SK-N-SH (cell line): ENCODE results near the gene PRIM2. TPM values are rescaled to one million over a fixed set of nuclear protein-coding genes. Genes with fewer than 3 reads are reported as not detected.
"Not testable (repeated sequence)": the region's sequence is repeated elsewhere in the genome, so short reads cannot be mapped to it uniquely, and the experiment has no call there.

Source experiments
- CTCF ChIA-PET: fragments of 300-600, 350-600 bp; formaldehyde crosslinking; extraction: SDS; loops from one replicate; lab custom pipeline; 2021; lab: Yijun Ruan, JAX
- POLR2A ChIA-PET: fragments of 350-600 bp; sonication (Branson Sonifier 250); formaldehyde crosslinking; extraction: SDS; loops from one replicate; lab custom pipeline; 2020; ENCODE audit warnings: antibody characterized with exemption, inconsistent platforms; lab: Yijun Ruan, JAX
- DNase-seq: peaks from one replicate; pipeline ENCODE4 v3.0.0; 2012
- H2AFZ ChIP-seq: fragments of 200-600 bp; sonication (generic); 2 replicates; pipeline ENCODE4 v1.8.1; 2016; ENCODE audit warnings: antibody characterized with exemption, mild to moderate bottlenecking, low read depth
- H3F3A ChIP-seq: fragments of 200-600 bp; sonication (generic); replicated peaks from 2 replicates; pipeline ENCODE3; 2016; ENCODE audit warnings: antibody characterized with exemption, mild to moderate bottlenecking; ENCODE audit not compliant: insufficient read depth
- H3K27ac ChIP-seq, 2 experiments: fragments of 200-500 bp in 1 of 2; fragments of 200-600 bp in 1 of 2; sonication (Bioruptor generic) in 1 of 2; sonication (generic), shearing (Covaris generic) in 1 of 2; 2 replicates each; pipeline versions ENCODE4 v1.5.1 to v1.6.1; 2014 to 2016; ENCODE audit warnings: low read depth in 2 of 2, inconsistent platforms in 1 of 2, low read length in 1 of 2, mild to moderate bottlenecking in 1 of 2, mixed read lengths in 1 of 2
- H3K27me3 ChIP-seq: fragments of 200-600 bp; sonication (generic), shearing (Covaris generic); 2 replicates; pipeline ENCODE4 v1.6.1; 2016; ENCODE audit warnings: mixed run types; ENCODE audit not compliant: insufficient read depth
- H3K36me3 ChIP-seq, 2 experiments: fragments of 200-500 bp in 1 of 2; fragments of 200-600 bp in 1 of 2; sonication (Bioruptor generic) in 1 of 2; sonication (generic) in 1 of 2; replicated peaks in 1 of 2; 2 replicates each; pipeline versions ENCODE3 to v1.5.1; 2014 to 2016; ENCODE audit warnings: low read length in 1 of 2, mild to moderate bottlenecking in 1 of 2; ENCODE audit not compliant: insufficient read depth in 2 of 2, control insufficient read depth in 1 of 2
- H3K4me1 ChIP-seq, 2 experiments: fragments of 200-500 bp in 1 of 2; fragments of 200-600 bp in 1 of 2; sonication (Bioruptor generic) in 1 of 2; sonication (generic), shearing (Covaris generic) in 1 of 2; 2 replicates each; pipeline versions ENCODE4 v1.5.1 to v1.6.1; 2014 to 2016; ENCODE audit warnings: low read depth in 1 of 2, low read length in 1 of 2, mixed run types in 1 of 2; ENCODE audit not compliant: insufficient read depth in 2 of 2, control insufficient read depth in 1 of 2
- H3K4me2 ChIP-seq: fragments of 200-600 bp; sonication (generic), shearing (Covaris generic); 2 replicates; pipeline ENCODE4 v1.6.1; 2017; ENCODE audit warnings: mixed run types
- H3K4me3 ChIP-seq, 2 experiments: fragments of 200-500 bp in 1 of 2; fragments of 200-600 bp in 1 of 2; sonication (Bioruptor generic) in 1 of 2; sonication (generic), shearing (Covaris generic) in 1 of 2; 2 replicates each; pipeline versions ENCODE4 v1.5.1 to v1.8.1; 2014 to 2016; ENCODE audit warnings: low read depth in 2 of 2, inconsistent platforms in 1 of 2, low read length in 1 of 2, mild to moderate bottlenecking in 1 of 2, mixed read lengths in 1 of 2, moderate library complexity in 1 of 2
- H3K79me2 ChIP-seq: fragments of 200-600 bp; sonication (generic); 2 replicates; pipeline ENCODE4 v1.8.1; 2017; ENCODE audit warnings: mild to moderate bottlenecking; ENCODE audit not compliant: insufficient read depth
- H3K9ac ChIP-seq: fragments of 200-600 bp; sonication (generic); 2 replicates; pipeline ENCODE4 v1.6.1; 2017; ENCODE audit warnings: mixed run types
- H3K9me2 ChIP-seq: fragments of 200-600 bp; sonication (generic); 2 replicates; pipeline ENCODE4 v1.6.1; 2017; ENCODE audit warnings: mixed run types
- H3K9me3 ChIP-seq: fragments of 200-600 bp; sonication (generic); 2 replicates; pipeline ENCODE4 v1.6.1; 2017; ENCODE audit warnings: mixed run types, mild to moderate bottlenecking, moderate library complexity
- H4K20me1 ChIP-seq: fragments of 200-600 bp; sonication (generic); 2 replicates; pipeline ENCODE4 v1.6.1; 2017; ENCODE audit warnings: mild to moderate bottlenecking, mixed run types; ENCODE audit not compliant: insufficient read depth
- EP300 ChIP-seq, 2 experiments: IDR thresholded peaks; 2 replicates each; pipeline versions ENCODE4 v1.4.0 to v1.6.1; 2012; ENCODE audit warnings: borderline replicate concordance in 1 of 2, low read depth in 1 of 2, low read length in 1 of 2
- JUND ChIP-seq: IDR thresholded peaks from 2 replicates; pipeline ENCODE4 v1.4.0; 2012
- PBX3 ChIP-seq: IDR thresholded peaks from 2 replicates; pipeline ENCODE4; 2012
- RXRA ChIP-seq: IDR thresholded peaks from 2 replicates; pipeline ENCODE4 v1.4.0; 2012; ENCODE audit warnings: low read depth, mild to moderate bottlenecking, borderline replicate concordance
- TCF12 ChIP-seq: IDR thresholded peaks from 2 replicates; pipeline ENCODE4 v1.4.0; 2012
- YY1 ChIP-seq: IDR thresholded peaks from 2 replicates; pipeline ENCODE4 v1.4.0; 2012; ENCODE audit warnings: low read depth, mild to moderate bottlenecking
- WGBS: methylation state at CpG from one replicate; pipeline ENCODE4 v1.1.6; 2017; ENCODE audit warnings: low lambda C conversion rate; 5-methylcytosine and 5-hydroxymethylcytosine counted together
- polyA plus RNA-seq, 3 experiments: library from polyadenylated mRNA; depleted of rRNA; stranded (reverse); fragments of >200 nt; gene quantifications; 2 replicates each; pipeline ENCODE4 v1.2.3, GENCODE V29; 2012

The PRIM2 gene
- polyA plus RNA-seq, 1 of the 3 experiments (the other 2 are of a cell fraction), result 14.1 TPM

DNA sequence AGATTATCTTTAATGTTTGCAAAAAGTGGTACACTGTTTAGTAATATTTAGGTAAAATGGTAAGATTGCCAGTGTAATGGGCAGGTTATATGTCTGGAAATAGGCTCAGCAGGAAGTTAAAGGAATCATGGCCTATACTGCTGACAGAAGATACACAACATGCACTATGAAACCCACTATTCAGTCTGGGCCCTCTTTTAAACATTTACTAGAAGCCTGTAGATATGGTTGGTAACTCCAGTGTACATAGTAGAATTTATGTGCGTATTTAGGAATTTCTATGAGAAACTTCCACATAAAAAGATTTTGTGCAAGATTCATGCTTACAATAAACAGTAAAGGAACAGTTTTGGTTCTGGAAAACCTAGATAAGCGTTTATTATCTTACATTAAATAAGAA lies 178.8 kb downstream of the PRIM2 start:
- H4K20me1 ChIP-seq, H3K4me1 ChIP-seq: not testable (repeated sequence)

GRCh38 chr6:57500368-57501021 lies 183.1 kb downstream of the PRIM2 start:
- H4K20me1 ChIP-seq, H3K27me3 ChIP-seq, H3K9ac ChIP-seq, H3K4me3 ChIP-seq, H3K36me3 ChIP-seq, CTCF ChIA-PET, H3K4me1 ChIP-seq, H3K9me3 ChIP-seq, POLR2A ChIA-PET, H2AFZ ChIP-seq, DNase-seq, H3K4me2 ChIP-seq, H3K9me2 ChIP-seq: not testable (repeated sequence)
- TF ChIP-seq EP300 (IDR thresholded peaks at IDR 0.05; ENCODE audit: borderline replicate concordance in 1 of 2, low read depth in 1 of 2, low read length in 1 of 2) (peak in 1 of 2 experiments; percentile 58; a peak in 1 of 4 replicates), RXRA (peak; percentile 26; the same call in 1 of the 2 replicates), PBX3 (peak; percentile 41; the same call in 1 of the 2 replicates), YY1 (0 out of 2 replicates have a peak, but pooled peaks have one; percentile 15), JUND (peak; percentile 47; the same call in 1 of the 2 replicates), TCF12 (peak; percentile 91)
- H3K27ac ChIP-seq, result peak overlapping the region; percentile 51 to 62
- H3F3A ChIP-seq, result peaks cover 16% of the 10 kb centered on the region
- peaks cover 15% of the 10 kb centered on the region for H3K79me2 ChIP-seq
- WGBS, result 21% methylated on average over 4 of the region's 4 CpGs

More for the DNA sequence above, 178.8 kb downstream of the PRIM2 start:
- H3K9ac ChIP-seq, DNase-seq, H3K36me3 ChIP-seq, H3K4me3 ChIP-seq, POLR2A ChIA-PET, H2AFZ ChIP-seq, CTCF ChIA-PET, H3K9me2 ChIP-seq, H3K27ac ChIP-seq, H3K9me3 ChIP-seq, H3K4me2 ChIP-seq, H3K27me3 ChIP-seq: not testable (repeated sequence)
- Histone ChIP-seq H3F3A (peaks cover 11% of the 10 kb centered on the region), H3K79me2 (peaks cover 12% of the 10 kb centered on the region)
- 97% methylated on average over 2 of the region's 2 CpGs for WGBS

- H3K4me1 ChIP-seq, H2AFZ ChIP-seq, H3K9me3 ChIP-seq, POLR2A ChIA-PET, H3K9me2 ChIP-seq, H4K20me1 ChIP-seq, H3K27ac ChIP-seq, H3K79me2 ChIP-seq, H3K4me2 ChIP-seq, DNase-seq, H3K36me3 ChIP-seq, H3K27me3 ChIP-seq, H3K4me3 ChIP-seq, H3K9ac ChIP-seq, CTCF ChIA-PET: not testable (repeated sequence)
- peaks cover 16% of the 10 kb centered on the region for H3F3A ChIP-seq
- WGBS, result 98% methylated on average over 10 of the region's 10 CpGs
These were observed 185.0 kb downstream of the PRIM2 start for GRCh38 chr6:57502387-57502786.

GRCh38 chr6:57505251-57505650 lies 187.8 kb downstream of the PRIM2 start:
- POLR2A ChIA-PET, H3K4me2 ChIP-seq, H4K20me1 ChIP-seq, H3K4me1 ChIP-seq, H3K9me3 ChIP-seq, H3K36me3 ChIP-seq, CTCF ChIA-PET, H2AFZ ChIP-seq, H3K79me2 ChIP-seq, H3K9ac ChIP-seq, H3K4me3 ChIP-seq, H3K9me2 ChIP-seq, DNase-seq, H3K27me3 ChIP-seq: not testable (repeated sequence)
- H3K27ac ChIP-seq, result 0 out of 4 replicates have a peak overlapping the region, but pooled peaks of 1 of the 2 experiments have one; percentile 19
- peaks cover 14% of the 10 kb centered on the region for H3F3A ChIP-seq
- 94% methylated on average over 1 of the region's 1 CpG for WGBS

- H3K4me1 ChIP-seq, CTCF ChIA-PET, H3K9me2 ChIP-seq, POLR2A ChIA-PET, H3K9ac ChIP-seq, H3K79me2 ChIP-seq, H3K27ac ChIP-seq, H2AFZ ChIP-seq, H3K9me3 ChIP-seq, H4K20me1 ChIP-seq, DNase-seq, H3K4me3 ChIP-seq, H3K36me3 ChIP-seq, H3K4me2 ChIP-seq, H3F3A ChIP-seq, H3K27me3 ChIP-seq: not testable (repeated sequence)
- WGBS, result 96% methylated on average over 4 of the region's 4 CpGs
These were observed 193.0 kb downstream of the PRIM2 start for GRCh38 chr6:57510390-57510789.
